GM12872 (cell line): ENCODE data around the gene FLAD1.

Source experiments
- CTCF ChIP-seq: IDR thresholded peaks from 3 replicates; pipeline ENCODE4 v1.5.1; 2011; ENCODE audit warnings: low read depth, mild to moderate bottlenecking, low read length, moderate library complexity; ENCODE audit not compliant: insufficient read depth

Gene FLAD1

GRCh38 chr1:154972517-154973343, 10.4 kb upstream of the FLAD1 start:
- TF ChIP-seq CTCF: no peak

DNA sequence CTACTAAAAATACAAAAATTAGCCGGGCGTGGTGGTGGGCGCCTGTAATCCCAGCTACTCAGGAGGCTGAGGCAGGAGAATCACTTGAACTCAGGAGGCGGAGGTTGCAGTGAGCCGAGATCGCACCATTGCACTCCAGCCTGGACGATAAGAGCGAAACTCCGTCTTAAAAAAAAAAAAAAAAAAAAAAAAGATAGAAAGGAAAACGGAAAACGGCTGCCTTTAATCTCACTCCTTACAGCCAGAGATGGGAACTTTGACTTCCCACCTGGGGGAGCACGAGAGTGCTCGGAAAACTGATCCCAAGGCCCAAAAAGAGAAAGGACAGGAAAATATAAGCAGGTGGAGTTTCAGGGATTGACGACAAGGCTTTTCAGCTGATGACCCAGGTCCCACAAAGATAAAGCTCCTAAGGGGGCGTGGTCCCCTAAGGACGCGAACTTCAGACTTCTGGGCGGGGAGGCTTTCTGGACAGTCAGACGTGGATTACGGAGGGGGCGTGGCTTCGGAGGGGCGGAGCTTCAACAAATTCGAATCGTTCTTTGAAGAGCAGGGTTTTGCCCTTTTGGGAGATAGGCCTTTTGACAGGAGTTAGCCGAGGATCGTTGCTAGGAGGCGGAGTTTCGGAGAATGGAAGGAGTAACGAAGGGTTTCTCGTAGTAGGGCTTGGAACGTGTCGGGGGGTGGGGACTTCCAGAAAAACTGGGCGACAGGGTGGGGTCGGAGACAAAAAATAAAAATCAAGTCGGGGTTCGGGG, 9.6 kb upstream of the FLAD1 start:
- no peak for TF ChIP-seq CTCF

DNA sequence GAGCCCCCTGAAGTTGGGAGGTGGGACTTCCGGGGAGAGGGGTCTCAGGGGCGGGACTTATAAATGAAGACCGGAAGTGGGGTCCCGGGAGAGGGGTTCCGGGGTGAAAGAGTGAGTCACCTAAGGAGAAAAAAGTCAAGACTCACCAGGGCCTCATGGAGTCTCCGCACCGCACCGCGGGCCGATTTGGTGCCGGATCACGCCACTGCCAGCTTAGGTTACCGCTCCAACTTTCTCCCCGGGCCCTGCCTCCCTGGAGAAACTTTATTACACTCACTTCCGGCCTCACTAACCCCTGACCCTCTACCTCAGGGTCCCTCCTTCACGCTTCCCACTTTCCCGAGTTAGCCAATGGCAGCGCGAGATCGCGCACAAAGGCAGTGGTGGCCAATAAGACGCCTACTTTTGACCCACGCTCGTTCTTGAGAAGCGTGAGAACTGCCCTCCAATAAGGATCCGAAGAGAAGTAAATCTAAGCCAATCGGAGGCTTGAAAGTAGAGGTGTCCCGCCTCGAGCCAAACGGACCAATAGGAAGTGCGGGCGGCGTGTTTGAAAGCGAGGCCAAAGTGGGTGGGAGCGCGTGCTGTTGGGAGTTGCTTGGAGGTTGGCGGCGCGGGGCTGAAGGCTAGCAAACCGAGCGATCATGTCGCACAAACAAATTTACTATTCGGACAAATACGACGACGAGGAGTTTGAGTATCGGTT, 8.9 kb upstream of the FLAD1 start, which contains the start of gene CKS1B:
CKS1B (plus strand) TSS at position 580 of the 706 bp plus-strand sequence; CDS start at position 645, 65 bp downstream.
- TF ChIP-seq CTCF: no peak

DNA sequence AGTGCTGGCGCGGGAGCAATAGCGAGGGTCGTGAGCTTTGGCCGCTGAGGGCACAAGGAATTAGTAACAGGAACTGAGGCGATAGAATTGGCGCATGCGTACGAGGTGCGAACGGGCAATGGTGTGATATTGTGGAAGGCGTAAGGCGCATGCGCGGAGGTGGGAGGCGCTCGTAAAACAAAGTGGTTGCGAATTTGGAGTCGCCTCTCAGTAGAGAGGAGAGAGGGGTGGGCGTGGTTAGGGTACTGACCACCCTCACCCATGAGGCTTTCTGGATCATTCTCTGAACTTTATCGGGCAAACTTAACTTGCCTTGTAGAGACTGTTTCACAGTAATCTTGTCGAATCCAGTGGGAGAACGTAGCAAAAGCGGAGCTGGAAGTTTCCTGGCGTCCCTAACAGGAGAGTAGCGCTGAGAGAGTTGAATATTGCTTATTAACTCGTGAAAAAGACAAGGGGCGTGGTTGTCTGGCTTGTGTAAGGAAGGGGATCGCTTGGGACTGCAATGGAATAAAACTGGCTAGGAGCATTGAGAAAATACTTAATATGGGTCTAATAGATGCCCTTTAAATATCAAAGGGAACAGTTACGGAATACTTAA, 8.2 kb upstream of the FLAD1 start:
- TF ChIP-seq CTCF: no peak

DNA sequence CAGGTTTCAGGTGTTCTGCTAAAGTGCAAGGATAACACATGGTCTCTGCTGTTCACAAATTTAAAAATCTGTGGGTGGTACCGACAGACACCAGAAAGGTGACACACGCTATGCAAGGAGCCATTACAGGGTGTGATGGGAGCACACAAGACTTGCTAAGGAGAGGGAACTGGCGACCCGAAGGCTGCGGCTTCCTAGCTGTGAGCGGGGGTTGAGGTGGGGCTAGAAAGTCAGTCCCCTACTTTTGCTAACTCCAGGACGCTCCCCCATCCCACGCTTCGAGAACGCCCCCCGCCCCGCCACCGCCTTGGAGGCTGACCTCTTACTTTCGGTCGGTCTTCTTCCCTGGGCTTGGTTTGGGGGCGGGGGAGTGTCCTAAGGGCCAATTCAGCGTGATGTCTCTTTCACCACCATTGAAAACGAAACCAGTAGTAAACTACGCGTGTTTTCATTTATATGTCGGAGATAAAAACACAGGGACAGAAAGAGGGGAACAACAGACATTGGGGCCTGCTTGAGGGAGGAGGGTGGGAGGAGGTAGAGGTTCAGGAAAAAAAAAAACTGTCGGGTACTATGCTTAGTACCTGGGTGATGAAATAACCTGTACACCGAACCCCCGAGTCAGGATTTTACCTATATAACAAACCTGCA, 7.6 kb upstream of the FLAD1 start:
- TF ChIP-seq CTCF: no peak

DNA sequence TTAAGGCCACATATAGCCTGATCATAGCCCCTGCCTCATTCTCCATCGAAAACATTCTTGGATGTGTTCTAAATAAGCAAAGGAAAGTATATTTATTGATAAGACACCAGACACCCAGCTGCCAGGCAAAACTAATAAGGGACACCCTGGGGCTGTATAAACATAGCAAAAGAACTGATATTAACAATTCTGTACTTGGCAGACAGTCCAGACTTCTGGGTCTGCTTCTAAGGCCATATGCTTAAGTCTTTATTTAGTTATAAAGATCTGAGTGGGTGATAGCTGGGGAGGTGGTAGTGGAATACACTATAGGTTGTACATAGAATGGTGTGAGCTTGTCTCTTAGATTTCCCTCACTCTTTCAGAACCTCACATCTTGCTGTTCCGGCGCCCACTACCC, 4.8 kb upstream of the FLAD1 start:
- TF ChIP-seq CTCF: no peak
